Thymus (tissue), 11 donors: Measurements from ENCODE around the gene MYO7A. TPM values are rescaled to one million over a fixed set of nuclear protein-coding genes. Genes with fewer than 3 reads are reported as not detected.
"Not testable (repeated sequence)": the region's sequence is repeated elsewhere in the genome, so short reads cannot be mapped to it uniquely, and the experiment has no call there.

Experiments used
- DNase-seq, 9 donors: peaks; one replicate each; pipeline ENCODE4 v3.0.0-alpha.2; 2013; ENCODE audit warnings: low spot score in 9 of 9, low read depth in 6 of 9, missing footprints in 1 of 9
- H3K27ac ChIP-seq, 2 donors: one replicate each; pipeline ENCODE4 v1.5.1; 2013; ENCODE audit warnings: control low read depth in 1 of 2, low read depth in 1 of 2, low read length in 1 of 2, mild to moderate bottlenecking in 1 of 2, moderate library complexity in 1 of 2
- H3K27me3 ChIP-seq, 2 donors: one replicate each; pipeline ENCODE4 v1.5.1; 2013; ENCODE audit warnings: low read length in 1 of 2; ENCODE audit not compliant: control insufficient read depth in 2 of 2, insufficient read depth in 1 of 2
- H3K36me3 ChIP-seq, 2 donors: one replicate each; pipeline ENCODE4 v1.5.1; 2013; ENCODE audit warnings: low read length in 1 of 2, mild to moderate bottlenecking in 1 of 2, moderate library complexity in 1 of 2; ENCODE audit not compliant: control insufficient read depth in 2 of 2, insufficient read depth in 2 of 2
- H3K4me1 ChIP-seq, 2 donors: one replicate each; pipeline ENCODE4 v1.5.1; 2013; ENCODE audit warnings: low read length in 2 of 2; ENCODE audit not compliant: control insufficient read depth in 2 of 2, insufficient read depth in 2 of 2
- H3K4me3 ChIP-seq, 2 donors: one replicate each; pipeline ENCODE4 v1.5.1; 2013; ENCODE audit warnings: low read length in 2 of 2, control low read depth in 1 of 2, mild to moderate bottlenecking in 1 of 2
- H3K9me3 ChIP-seq, 2 donors: one replicate each; pipeline ENCODE4 v1.5.1; 2013; ENCODE audit warnings: low read length in 1 of 2, mild to moderate bottlenecking in 1 of 2; ENCODE audit not compliant: control insufficient read depth in 2 of 2, insufficient read depth in 1 of 2
- WGBS: extraction: QIAGEN DNeasy Blood & Tissue Kit; methylation state at CpG from one replicate; pipeline ENCODE4 v1.1.7; 2013; 5-methylcytosine and 5-hydroxymethylcytosine counted together
- polyA plus RNA-seq: library from polyadenylated mRNA; stranded (reverse); fragments of 200-250 nt; gene quantifications from one replicate; pipeline ENCODE4 v1.2.3, GENCODE V29; 2013
- total RNA-seq: library from RNA; stranded (reverse); fragments of 120-200 nt; gene quantifications from one replicate; pipeline ENCODE4 v1.2.4, GENCODE V29; 2013
- donor health status: healthy.

MYO7A gene
- total and polyA plus RNA-seq, 2 donors: 1.5 to 7.6 TPM

DNA sequence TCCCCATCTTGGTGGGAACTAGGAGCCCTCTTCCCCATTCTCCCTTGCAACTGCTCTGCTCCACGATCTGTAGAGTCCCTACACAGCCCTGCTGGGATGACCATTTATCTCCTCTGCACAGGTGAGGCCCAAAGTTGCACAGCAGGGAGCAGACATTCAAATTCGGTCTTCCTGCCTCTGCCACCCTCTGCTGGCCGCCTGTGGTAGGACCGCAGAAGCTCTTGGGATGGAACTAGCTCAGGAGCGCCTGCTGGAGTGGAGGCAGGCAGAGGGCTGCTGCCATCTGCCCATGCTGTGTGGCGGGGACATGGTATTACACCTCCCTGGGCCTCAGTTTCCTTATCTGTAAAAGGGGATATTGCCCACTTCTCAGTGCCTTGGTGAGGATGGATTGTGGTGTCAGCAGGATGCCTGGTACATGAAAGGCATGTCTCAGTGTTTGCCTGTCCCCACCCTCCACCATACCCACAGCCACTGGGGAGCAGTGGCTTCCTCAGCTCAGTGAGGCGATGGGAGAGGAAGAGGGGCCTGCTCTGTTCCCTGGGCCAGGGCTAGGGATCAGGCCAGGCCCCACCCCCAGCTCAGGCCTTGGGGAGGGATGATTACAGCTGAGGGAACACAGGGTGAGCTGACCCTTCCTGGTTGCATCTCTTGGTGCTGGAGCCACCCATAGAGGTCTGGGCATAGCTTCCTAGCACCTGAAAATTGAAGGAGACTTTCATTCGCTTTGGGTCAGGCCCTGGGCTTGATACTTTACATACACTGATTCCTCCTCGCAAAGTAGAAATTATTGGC lies 36.7 kb upstream of the MYO7A start:
- 40% methylated on average over 9 of the region's 9 CpGs for WGBS
- Histone ChIP-seq H3K27ac (no peak overlapping the region), H3K9me3 (no peaks in the 10 kb centered on the region), H3K4me1 (no peaks in the 10 kb centered on the region), H3K4me3 (no peak overlapping the region), H3K27me3 (no peaks in the 10 kb centered on the region), H3K36me3 (no peaks in the 10 kb centered on the region)
- peak in 8 of 9 donors; percentile 49 to 84 (median 65) for DNase-seq

DNA sequence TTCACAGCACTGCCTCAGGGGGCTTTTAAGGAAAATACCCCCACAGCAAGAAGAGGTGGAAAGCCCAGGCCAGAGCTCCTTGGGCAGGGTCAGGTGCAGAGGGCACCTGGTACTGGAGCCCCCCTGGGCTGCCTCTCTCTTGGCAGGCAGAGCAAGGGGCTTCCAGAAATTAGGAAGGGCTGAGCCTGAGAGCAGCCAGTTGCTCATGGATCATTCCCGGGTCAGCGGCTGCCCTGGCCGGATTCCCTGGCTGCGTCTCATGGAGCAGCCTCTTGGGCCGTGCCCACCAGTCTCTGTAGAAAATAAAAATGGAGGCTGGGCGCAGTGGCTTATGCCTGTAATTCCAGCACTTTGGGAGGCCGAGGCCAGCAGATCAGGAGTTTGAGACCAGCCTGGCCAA lies 35.7 kb upstream of the MYO7A start:
- Histone ChIP-seq H3K27ac (no peak overlapping the region), H3K36me3 (no peaks in the 10 kb centered on the region), H3K27me3 (no peaks in the 10 kb centered on the region), H3K9me3 (no peaks in the 10 kb centered on the region), H3K4me1 (no peaks in the 10 kb centered on the region), H3K4me3 (no peak overlapping the region)
- no peak for DNase-seq
- WGBS: 84% methylated on average over 7 of the region's 7 CpGs

- Histone ChIP-seq H3K4me1 (no peaks in the 10 kb centered on the region), H3K4me3 (no peak overlapping the region), H3K27ac (no peak overlapping the region), H3K9me3 (no peaks in the 10 kb centered on the region), H3K36me3 (no peaks in the 10 kb centered on the region), H3K27me3 (no peaks in the 10 kb centered on the region)
- WGBS: 92% methylated on average over 33 of the region's 33 CpGs
- no peak for DNase-seq
These were observed 34.8 kb upstream of the MYO7A start for GRCh38 chr11:77093056-77093891.

DNA sequence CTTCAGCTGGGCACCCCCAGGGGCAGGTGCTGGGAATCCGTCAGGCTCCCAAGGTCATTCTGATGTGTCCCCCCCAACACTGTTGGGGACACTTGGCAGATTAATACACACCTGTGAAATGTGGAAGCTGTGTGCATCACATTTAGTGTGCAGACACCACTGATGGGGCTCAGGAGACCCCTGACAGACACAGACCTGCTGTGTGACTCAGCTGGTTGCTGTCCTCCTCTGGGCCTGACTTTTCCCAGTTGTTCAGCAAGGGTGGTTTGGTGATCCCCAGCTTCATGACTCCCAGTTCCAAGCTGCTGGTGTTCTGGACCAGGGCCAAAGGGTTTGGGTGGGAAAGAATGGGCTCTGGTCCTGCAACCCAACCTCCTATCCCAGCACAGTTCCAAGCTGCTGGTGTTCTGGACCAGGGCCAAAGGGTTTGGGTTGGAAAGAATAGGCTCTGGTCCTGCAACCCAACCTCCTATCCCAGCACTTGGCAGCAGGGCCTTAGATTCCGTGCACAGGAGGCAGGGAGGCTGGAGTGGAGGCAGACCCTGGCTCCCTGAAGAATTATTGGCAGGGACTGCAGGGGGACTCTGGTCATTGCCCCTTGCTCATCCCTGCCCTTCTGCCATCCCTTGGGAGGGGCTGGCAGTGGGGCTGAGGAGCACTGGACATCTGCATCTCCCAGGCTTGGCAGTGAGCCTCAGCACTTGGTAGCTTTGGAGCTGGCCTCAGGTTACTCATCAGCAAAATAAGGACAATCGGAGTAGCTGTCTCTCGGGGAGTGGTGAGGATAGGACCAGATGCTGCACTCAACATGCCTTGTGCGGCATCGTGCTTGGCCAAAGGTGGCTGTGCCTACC lies 33.8 kb upstream of the MYO7A start:
- Histone ChIP-seq H3K36me3 (no peaks in the 10 kb centered on the region), H3K4me1 (no peaks in the 10 kb centered on the region), H3K4me3 (no peak overlapping the region), H3K27ac (no peak overlapping the region), H3K9me3 (no peaks in the 10 kb centered on the region), H3K27me3 (no peaks in the 10 kb centered on the region)
- no peak for DNase-seq
- 96% methylated on average over 6 of the region's 6 CpGs for WGBS

DNA sequence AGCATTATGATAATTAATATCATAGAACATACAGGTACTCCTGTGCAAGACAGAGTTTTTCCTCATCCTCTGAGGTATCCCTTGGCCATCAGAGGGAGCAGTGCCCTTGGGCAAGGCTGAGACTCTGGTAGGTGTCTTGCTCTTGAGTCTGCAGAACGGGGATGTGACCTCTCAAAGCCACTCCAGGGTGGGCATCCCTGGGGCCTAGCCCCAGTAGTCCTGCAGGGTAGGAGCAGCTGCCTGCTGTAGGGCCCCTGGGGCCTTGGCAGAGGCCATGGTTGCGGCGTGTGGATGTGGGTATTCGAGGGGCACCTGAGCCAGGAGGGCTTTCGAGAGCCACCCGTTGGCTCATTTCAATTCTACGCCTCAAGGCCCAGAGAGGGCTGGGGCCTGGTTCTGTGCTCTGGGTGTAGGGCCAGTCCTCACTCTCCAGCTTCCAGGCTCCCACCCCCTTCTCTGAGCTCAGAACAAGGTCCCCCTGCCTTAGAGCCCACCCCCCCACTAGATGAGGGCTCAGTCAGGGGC lies 33.1 kb upstream of the MYO7A start:
- Histone ChIP-seq H3K9me3 (no peaks in the 10 kb centered on the region), H3K27me3 (no peaks in the 10 kb centered on the region), H3K27ac (no peak overlapping the region), H3K36me3 (no peaks in the 10 kb centered on the region), H3K4me3 (no peak overlapping the region), H3K4me1 (no peaks in the 10 kb centered on the region)
- DNase-seq: no peak
- 98% methylated on average over 7 of the region's 7 CpGs for WGBS

DNA sequence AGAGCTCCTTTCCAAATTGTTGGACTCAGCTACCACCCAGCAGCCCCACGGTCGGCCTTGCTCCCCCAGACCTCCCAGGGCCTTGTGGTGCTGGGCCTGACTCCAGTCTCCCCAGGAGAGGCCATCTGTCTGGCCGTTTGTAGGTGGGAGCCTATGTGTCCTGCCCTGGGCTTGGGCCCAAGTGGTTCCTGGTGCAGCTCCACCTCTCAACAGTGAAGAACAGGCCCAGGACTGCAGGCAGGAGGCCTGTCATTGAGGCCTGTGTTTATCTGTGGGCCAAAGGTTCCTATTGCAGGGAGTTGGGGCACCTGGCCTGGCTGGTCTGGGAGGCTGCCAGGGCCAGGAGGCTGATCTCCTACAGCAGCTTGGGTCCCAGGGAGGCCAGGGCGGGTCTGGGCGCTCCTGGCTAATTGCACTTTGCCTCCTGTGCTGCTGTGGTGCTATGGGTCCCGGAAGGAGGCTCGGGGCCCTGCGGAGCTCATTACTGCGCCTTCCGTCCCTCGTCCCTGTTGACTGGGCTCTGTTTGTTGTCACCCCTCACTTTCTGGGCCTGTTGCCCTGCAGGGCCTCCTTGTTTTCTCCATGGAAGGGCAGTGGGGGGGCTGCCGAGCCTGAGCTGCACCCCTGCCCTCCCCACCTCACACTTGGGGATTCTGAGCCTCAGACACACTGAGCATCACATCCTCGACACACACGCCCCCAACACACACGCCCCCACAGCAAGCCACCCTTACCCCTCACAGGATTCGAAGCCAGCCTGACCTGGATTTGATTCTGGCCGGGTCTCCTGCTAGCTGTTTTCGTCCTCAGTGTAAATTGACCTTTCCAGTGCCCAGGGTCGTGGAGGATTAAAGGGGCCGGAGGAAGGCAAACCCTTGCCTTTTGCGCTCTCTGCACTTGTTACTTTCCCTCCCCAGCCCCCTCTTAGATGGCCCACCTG lies 32.2 kb upstream of the MYO7A start:
- no peak for DNase-seq

GRCh38 chr11:77096591-77097019 lies 31.4 kb upstream of the MYO7A start:
- Histone ChIP-seq H3K4me1 (no peaks in the 10 kb centered on the region), H3K9me3 (no peaks in the 10 kb centered on the region), H3K4me3 (no peak overlapping the region), H3K27me3 (no peaks in the 10 kb centered on the region), H3K36me3 (no peaks in the 10 kb centered on the region), H3K27ac (no peak overlapping the region)
- WGBS: 97% methylated on average over 8 of the region's 8 CpGs
- DNase-seq: no peak

More for the DNA sequence above, 32.2 kb upstream of the MYO7A start:
- H3K4me1 ChIP-seq: no peaks in the 10 kb centered on the region
- H3K27ac ChIP-seq: no peak overlapping the region
- no peaks in the 10 kb centered on the region for H3K9me3 ChIP-seq
- no peaks in the 10 kb centered on the region for H3K27me3 ChIP-seq
- H3K4me3 ChIP-seq: no peak overlapping the region
- H3K36me3 ChIP-seq: no peaks in the 10 kb centered on the region
- 96% methylated on average over 21 of the region's 21 CpGs for WGBS

DNA sequence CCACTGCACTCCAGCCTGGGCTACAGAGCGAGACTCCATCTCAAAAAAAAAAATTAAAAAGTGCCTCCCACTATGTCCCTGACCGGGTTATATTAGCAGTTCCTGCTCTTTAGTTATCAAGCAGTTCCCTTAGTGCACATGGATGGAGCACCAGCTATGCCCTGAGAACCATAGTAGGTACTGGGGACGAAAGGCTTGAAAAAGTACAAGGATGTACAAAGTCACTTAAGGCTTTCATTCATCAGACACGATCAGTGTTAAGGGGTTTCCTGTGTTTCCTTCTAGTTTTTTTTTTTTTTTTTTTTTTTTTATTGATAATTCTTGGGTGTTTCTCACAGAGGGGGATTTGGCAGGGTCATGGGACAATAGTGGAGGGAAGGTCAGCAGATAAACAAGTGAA lies 30.9 kb upstream of the MYO7A start:
- H3K4me1 ChIP-seq, H3K9me3 ChIP-seq, H3K4me3 ChIP-seq, DNase-seq, H3K36me3 ChIP-seq, H3K27ac ChIP-seq, H3K27me3 ChIP-seq: not testable (repeated sequence)
- 85% methylated on average over 4 of the region's 4 CpGs for WGBS
